GM19240 (cell line): ENCODE measurements around the gene PANX2.
"Not testable (repeated sequence)": the region's sequence is repeated elsewhere in the genome, so short reads cannot be mapped to it uniquely, and the experiment has no call there.

ENCODE experiments used
- DNase-seq: peaks from one replicate; pipeline ENCODE4 v3.0.0; 2011; ENCODE audit warnings: low spot score; ENCODE audit not compliant: insufficient read length

PANX2 gene

GRCh38 chr22:50197856-50198623, 27.5 kb downstream of the PANX2 start:
- DNase-seq, result no peak

DNA sequence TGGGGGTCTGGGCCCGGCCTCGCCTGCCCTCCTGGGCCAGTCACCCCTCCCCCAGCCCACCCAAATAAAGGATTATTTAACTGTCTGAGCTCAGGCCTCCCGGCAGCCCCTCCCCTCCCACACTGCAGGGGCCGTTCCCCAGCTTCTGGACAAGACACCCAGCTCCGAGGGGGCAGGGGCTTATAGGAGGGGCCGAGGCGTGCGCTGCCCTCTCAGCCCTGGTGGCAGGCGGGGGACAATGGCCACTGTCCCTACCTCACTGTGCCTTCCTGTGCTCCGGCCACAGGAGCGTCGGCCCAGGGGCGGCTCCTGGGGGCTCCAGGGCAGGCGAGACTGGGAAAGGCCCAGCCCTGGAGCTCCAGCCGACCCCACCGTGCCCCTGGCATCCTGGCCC, 28.1 kb downstream of the PANX2 start:
- no peak for DNase-seq

DNA sequence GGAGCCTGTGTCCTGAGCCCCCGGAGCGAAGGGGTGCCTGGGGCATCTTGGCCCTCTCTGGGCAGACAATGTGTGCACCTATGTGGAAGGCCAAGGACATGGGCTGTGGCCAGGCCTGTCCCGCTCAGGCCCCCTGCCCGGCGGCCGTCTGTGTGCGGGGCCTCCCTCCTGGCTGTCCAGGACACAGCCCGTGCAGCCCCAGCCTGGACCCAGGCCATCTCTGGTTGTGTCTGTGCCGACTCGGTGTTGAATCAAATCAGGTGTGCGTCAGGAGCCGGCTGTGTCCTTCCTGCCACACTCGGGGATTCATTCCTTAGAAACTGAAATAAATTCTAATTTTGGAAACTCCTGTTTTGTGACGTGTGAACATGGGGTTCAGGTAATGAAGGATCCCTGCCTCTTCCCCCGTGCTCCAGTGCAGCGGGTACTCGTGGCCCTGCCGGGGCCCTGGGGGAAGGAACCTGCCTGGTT, 28.8 kb downstream of the PANX2 start:
- no peak for DNase-seq

DNA sequence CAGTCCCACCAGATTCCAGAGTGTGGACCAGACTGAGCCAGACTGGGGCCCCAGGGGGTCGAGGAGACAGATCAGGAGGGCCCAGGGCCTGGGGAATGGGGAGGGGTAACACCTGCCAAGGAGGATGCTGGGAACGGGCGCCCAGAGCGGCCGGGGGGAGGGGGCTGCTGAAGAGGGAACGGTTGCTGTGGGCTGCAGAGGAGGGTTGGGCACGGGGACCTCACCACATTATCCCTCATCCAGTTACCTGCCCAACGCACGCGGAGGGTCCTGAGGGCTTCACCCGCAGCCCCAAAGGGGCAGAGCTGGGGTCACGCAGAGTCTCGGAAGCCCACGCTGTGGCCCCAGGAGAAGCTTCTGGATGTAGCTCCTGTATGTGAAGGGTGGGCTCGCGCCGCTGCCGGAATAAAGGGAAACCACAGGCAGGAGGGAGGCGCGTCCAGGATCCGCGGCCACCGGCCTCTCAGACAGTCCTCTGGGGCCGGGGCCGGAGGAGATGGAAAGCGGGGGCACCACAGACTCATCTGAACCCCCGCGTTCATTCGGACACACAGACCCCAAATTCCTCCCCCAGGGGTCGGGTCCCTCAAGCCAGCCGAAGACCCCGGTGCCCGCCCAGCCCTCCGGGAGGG, 29.4 kb downstream of the PANX2 start:
- no peak for DNase-seq

DNA sequence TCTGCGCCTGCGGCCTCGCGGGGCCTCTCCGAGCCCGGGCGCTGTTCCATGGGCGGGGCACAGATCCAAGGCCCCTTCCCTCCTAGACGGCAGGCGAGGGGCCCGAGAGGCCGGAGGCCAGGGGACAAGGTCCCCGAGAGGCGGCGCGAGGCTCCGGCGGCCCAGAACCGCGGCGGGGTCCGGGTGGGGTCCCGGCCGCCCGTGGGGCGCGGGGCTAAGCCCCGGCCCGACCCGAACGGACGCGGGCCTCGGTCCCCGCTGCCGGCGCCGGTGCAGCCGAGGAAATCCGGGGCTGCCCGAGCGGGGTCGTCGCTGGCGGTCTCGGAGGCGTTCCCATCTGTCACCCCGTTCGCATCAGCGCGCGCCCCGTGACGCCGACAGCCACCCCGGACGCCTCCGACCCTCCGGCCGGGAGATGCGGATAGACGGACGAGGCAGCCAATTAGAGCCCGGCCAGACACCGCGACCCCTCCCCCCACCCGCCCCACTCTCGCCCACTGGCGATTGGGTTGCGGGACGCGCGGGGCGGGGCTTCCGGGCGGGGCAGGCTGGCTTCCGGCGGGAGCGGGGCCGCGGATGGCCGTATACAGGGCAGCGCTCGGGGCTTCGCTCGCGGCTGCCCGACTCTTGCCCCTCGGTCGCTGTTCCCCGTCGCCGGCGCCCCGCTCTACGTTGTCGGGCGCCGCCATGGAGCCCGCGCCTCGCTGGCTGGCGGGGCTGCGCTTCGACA, 30.1 kb downstream of the PANX2 start, which contains the start of gene SELENOO:
Gene SELENOO, plus strand, starts transcription at position 551 of the 730 bp plus-strand sequence. Its CDS starts 26 bp downstream, at position 577.
- DNase-seq, result peak; percentile 99

DNA sequence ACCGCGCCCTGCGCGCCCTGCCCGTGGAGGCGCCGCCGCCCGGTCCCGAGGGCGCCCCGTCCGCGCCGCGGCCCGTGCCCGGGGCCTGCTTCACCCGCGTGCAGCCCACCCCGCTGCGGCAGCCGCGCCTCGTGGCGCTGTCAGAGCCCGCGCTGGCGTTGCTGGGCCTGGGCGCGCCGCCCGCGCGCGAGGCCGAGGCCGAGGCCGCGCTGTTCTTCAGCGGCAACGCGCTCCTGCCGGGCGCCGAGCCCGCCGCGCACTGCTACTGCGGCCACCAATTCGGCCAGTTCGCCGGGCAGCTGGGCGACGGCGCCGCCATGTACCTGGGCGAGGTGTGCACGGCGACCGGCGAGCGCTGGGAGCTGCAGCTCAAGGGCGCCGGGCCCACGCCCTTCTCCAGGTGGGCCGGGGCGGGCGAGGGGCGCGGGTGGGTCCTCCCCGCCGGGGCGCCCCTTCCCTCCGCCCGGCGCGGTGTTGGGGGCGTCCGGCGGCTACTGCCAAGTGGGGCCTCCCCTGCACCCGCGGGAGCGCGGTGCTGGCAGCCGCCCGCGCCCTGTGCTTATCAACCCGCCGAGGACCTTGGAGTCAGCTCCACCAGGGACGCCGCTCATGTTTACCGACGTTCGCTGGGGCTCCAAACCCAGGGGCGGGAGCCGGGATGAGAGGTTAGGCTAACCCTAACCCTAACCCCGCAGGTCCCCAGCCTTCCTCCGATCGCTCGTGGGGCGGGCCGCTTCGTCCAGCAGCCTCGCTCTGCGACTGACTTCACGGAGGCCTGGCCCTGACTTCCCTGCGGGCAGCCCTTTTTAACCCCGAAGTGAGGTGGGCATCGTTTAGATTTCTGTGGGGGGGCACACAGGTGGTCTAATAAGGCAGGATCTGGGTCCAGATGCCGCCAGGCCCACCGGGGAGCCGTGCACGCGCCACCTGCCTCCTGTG, 30.9 kb downstream of the PANX2 start:
- DNase-seq, result no peak

- DNase-seq, result no peak
Observed at GRCh38 chr22:50202130-50202666, 31.7 kb downstream of the PANX2 start.

- DNase-seq, result no peak
Observed at GRCh38 chr22:50203288-50203687, 32.8 kb downstream of the PANX2 start.

GRCh38 chr22:50204571-50204970, 34.0 kb downstream of the PANX2 start:
- no peak for DNase-seq

DNA sequence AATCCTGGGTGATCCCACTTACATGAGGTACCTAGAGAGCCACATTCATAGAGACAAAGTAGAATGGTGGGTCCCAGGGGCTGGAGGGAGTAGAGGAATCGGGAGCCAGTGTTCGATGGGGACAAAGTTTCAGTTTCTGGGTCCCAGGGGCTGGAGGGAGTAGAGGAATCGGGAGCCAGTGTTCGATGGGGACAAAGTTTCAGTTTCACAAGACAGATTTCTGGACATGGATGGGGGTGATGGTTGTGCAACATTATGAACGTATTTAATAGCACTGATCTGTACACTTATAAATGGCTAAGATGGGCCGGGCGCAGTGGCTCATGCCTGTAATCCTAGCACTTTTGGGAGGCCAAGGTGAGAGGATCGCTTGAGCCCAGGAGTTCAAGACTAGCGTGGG, 34.5 kb downstream of the PANX2 start:
- DNase-seq, result not testable (repeated sequence)

DNA sequence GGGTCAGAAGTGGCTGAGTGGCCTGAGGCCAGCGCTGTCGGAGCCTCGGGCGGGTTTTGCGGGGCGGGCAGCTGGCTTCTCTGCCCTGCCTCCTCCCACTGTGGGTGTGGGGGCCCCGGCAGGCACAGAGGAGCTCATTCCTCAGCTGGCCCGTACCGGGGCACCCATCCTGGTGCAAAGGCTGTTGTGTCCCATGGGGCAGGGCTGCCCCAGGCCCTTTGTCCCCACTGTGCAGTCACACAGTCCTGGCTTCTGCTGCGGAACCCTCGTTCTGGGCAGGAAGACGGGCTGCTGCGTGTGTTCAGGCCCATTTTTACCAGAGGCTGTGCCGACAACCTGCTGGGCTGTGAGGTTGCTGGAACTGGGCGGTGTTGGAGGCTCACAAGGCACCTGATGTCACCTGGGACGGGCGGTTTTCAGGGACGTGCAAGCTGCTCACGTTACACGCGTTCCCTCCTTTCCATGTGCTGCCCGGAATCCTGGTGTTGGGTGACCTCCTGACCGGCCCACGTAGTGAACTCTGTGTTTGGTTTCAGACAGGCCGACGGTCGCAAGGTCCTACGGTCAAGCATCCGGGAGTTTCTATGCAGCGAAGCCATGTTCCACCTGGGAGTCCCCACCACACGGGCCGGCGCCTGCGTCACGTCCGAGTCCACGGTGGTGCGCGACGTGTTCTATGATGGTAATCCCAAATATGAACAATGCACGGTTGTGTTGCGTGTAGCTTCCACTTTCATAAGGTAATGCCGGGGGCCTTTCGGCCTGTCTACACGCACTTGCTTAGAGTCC, 35.4 kb downstream of the PANX2 start:
- DNase-seq, result no peak

GRCh38 chr22:50206599-50206998, 36.1 kb downstream of the PANX2 start:
- no peak for DNase-seq

GRCh38 chr22:50207383-50208140, 37.0 kb downstream of the PANX2 start:
- DNase-seq, result no peak

DNA sequence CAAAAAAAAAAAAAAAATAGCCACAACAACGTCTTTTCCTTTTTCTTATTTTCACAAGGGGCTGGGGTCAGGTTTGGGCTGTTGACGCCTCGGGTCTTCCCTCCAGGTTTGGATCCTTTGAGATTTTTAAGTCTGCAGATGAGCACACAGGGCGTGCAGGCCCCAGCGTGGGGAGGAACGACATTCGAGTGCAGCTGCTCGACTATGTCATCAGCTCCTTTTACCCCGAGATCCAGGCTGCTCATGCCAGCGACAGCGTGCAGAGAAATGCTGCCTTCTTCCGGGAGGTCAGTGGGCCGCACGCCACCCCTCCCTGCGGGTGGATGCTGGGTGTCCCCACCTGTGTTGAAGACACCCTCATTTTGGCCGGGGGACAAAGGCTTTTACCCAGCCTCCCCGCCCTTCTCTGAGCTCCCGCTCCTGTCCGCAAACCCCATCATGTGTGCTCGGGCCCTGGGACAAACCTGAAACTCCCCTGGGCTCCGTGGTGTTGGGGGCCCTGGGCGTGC, 38.0 kb downstream of the PANX2 start:
- no peak for DNase-seq

DNA sequence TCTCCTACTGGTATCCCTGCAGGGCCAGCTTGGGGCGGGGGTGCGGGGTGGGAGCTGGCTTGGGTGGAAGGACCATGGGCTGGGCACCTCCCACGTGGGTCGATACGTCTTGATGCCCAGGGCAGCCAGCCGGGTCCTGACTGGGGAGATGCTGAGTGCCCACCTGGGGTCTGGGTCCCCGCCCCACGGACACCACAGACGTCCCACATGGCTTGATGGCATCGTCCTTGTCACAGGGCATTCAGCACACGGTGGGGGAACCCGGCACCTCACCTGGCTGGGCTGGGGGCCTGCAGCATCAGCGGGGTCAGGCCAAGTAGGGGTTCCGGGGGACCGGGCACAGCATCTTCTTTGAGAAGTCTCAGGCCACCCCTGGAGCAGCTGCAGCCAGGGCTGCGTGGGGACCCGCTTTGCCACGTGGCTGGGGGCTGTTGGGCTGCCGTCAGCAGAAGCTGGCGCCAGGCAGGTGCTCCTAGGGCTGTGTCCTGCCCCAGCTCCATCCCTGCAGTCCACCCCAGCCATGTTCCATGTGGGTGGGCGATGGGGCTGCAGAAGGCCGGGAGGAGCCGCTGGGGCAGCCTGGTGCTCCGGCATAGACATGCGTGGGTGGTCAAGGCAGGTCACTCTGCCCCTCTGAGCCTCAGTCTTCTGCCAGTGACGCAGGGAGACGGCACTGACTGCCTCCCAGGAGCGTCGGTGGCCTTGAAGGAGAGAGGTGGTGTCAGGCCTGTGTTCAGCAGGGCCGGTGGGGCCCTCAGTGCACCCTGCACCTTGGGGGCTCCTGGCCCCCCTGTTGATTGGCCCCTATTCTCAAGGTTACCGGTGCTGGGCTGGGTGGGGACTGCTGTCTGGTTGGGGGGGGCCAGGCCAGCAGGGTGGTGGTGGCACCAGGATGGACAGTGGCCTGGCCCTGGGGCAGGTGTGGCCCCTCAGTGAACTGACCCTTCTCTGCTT, 38.7 kb downstream of the PANX2 start:
- DNase-seq, result no peak

GRCh38 chr22:50209893-50210292, 39.4 kb downstream of the PANX2 start:
- peak; percentile 80 for DNase-seq

- DNase-seq, result no peak
Observed at GRCh38 chr22:50210378-50211139, 40.0 kb downstream of the PANX2 start.
